Stimulated activated CD4-positive, alpha-beta T cell treated with anti-CD3 and anti-CD28 coated beads, Interleukin-2, amount 100 ng/mL, for 24 hours (primary cell): Measurements from ENCODE around the gene HEATR1.

ENCODE experiments used
- DNase-seq, 2 donors: peaks; one replicate each; pipeline ENCODE4 v3.0.0-alpha.2; 2020

HEATR1 gene

GRCh38 chr1:236540813-236541465 is 63.4 kb downstream of the HEATR1 start:
- DNase-seq, result no peak

GRCh38 chr1:236536540-236536939 is 67.8 kb downstream of the HEATR1 start:
- no peak for DNase-seq

- DNase-seq, result no peak
Observed at GRCh38 chr1:236535662-236536161, 68.6 kb downstream of the HEATR1 start.

GRCh38 chr1:236535190-236535589 is 69.1 kb downstream of the HEATR1 start:
- no peak for DNase-seq

GRCh38 chr1:236534151-236534651 is 70.1 kb downstream of the HEATR1 start:
- peak; percentile 36 to 53 for DNase-seq

- DNase-seq, result no peak
Observed at GRCh38 chr1:236532850-236533249, 71.5 kb downstream of the HEATR1 start.

GRCh38 chr1:236530959-236531358 is 73.4 kb downstream of the HEATR1 start:
- DNase-seq, result no peak

- no peak for DNase-seq
Observed at GRCh38 chr1:236530286-236530685, 74.0 kb downstream of the HEATR1 start.

- no peak for DNase-seq
Observed at GRCh38 chr1:236526079-236526478, 78.2 kb downstream of the HEATR1 start.

GRCh38 chr1:236524895-236525184 is 79.5 kb downstream of the HEATR1 start:
- no peak for DNase-seq

GRCh38 chr1:236524142-236524894 is 80.0 kb downstream of the HEATR1 start:
- peak; percentile 34 to 64 for DNase-seq

- peak; percentile 86 to 93 for DNase-seq
Observed at GRCh38 chr1:236523704-236524141, 80.6 kb downstream of the HEATR1 start, which contains the start of gene LGALS8. LGALS8 (plus strand) TSS chr1:236523982; CDS start chr1:236526071, 2,089 bp downstream.

GRCh38 chr1:236522937-236523703 is 81.2 kb downstream of the HEATR1 start:
- no peak for DNase-seq

- no peak for DNase-seq
Observed at GRCh38 chr1:236520445-236521005, 83.8 kb downstream of the HEATR1 start.

- DNase-seq, result no peak
Observed at GRCh38 chr1:236518322-236518721, 86.0 kb downstream of the HEATR1 start.

GRCh38 chr1:236516929-236517704 is 87.2 kb downstream of the HEATR1 start:
- peak in 1 of 2 donors; percentile 18 for DNase-seq

- DNase-seq, result no peak
Observed at GRCh38 chr1:236515443-236515958, 88.8 kb downstream of the HEATR1 start.

- no peak for DNase-seq
Observed at GRCh38 chr1:236514703-236515442, 89.4 kb downstream of the HEATR1 start.

GRCh38 chr1:236511735-236512418 is 92.4 kb downstream of the HEATR1 start:
- no peak for DNase-seq

- no peak for DNase-seq
Observed at GRCh38 chr1:236509647-236510401, 94.5 kb downstream of the HEATR1 start.
